ENCODE measurements around the gene ERCC6. TPM values are rescaled to one million over a fixed set of nuclear protein-coding genes. Genes with fewer than 3 reads are reported as not detected.

Gene ERCC6
- 39.3 and 57.1 TPM in 2 replicates for total RNA-seq

DNA sequence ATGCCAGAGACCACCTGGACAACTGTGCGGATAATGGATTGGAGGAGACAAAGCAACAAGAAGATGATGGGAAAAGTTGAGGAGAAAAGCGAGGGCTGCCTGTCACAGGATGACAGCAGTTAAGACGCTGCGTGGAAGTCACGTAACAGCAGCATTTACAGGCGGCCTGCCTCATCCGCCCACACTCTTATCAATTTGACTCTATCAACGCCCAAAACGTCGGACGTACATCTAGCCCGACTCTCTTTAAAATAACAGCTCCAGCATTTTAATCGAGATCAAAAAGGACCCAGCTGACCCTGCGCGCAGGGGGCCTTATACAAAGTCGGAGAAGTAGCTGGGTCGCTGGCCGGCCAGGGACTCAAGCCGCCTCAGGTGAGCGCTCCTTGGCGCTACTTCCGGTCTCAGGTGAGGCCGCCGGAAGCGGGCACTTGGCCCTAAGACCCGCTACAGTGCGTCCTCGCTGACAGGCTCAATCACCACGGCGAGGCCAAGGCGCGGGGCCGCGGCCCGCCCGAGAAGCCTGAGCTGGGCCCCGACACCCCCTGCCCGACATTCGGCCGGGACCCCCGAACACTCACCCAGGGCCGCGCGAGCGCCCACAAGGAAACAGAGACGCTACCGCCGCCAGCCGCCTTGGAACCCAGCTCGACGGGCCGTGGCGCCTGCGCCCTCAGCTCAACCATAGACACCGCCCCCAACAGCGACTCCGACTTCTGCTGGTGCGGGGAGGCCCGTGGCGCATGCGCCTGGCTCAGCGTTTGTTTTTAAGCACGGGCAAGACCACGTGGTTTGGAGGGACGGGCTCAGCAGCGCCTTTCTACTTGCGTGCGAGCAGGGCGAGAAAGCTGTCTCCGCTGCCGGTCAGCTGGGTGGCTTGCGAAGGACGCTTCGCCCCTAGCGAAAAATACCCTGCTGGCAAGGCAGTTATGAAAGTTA is at the start of gene ERCC6:
ERCC6 (minus strand) TSS at position 741 of the 939 bp plus-strand sequence.
- DNase-seq (ENCODE audit: low read depth, low spot score), result peak; percentile 97

DNA sequence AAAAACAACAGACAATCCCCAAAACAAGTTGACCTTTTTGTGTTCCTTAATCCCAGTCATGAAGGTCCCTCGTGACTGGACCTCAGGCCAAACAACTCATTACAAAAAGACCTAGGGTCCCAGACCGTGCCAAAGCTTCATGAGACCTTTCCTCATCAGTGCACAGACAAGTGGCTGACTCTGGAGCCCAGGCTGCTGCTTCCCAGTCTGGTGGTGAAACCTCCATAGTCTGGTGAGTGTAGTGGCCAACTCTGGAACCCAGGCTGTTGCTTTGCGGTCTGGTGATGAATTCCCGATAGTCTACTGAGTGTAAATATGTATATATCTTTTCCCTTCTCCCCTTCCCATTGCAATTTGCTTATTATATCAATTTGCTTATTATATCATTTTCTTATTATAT is 49.1 kb upstream of the ERCC6 start:
- DNase-seq (ENCODE audit: low read depth, low spot score), result no peak

DNA sequence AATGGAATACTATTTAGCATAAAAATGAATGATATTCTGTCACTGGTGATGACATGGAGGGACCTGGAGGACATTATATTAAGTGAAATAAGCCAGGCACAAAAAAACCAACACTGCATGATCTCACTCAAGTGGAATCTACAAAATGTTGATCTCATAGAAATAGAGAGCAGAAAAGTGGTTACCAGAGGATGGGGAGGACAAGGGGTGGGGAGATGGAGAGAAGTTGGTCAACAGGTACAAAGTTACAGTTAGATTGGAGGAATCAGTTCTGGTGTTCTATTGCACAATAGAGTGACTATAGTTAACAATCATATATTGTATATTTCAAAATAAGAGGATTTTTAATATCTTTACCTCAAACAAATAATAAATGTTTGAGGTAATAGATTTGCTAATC is 46.5 kb upstream of the ERCC6 start:
- DNase-seq (ENCODE audit: low read depth, low spot score), result no peak

DNA sequence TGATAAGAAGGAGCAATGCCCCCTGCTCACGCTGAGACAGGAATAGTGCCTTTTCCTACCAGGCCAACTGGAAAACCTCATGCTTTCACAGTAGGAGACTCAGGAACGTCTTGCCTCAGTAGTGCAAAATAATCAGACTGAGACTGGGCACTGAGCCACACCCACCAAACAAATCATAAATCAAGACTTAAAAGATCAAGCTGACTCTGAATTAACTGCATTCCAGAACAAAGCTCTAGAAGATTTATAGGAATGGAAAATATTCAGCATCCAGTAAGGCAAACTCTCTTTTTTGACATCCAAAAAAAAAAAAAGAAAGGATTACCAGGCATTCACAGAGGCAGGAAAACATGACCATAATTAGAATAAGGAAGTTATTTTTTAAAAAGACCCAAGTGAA is 40.7 kb upstream of the ERCC6 start:
- no peak for DNase-seq (ENCODE audit: low read depth, low spot score)

DNA sequence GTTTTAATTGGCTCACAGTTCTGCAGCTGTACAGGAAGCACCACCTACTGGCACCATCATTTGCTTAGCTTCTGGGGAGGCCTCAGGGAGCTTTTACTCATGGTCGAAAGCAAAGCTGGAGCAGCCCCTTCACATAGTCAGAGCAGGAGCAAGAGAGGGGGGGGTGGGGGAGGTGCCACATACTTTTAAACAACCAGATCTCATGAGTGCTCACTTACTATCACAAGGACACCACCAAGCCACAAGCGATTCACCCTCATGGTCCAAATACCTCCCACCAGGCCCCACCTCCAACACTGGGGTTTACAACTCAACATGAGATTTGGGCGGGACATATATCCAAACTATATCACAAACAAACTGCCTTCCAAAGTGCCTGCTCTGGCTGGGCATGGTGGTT is 39.5 kb upstream of the ERCC6 start:
- DNase-seq (ENCODE audit: low read depth, low spot score), result no peak

DNA sequence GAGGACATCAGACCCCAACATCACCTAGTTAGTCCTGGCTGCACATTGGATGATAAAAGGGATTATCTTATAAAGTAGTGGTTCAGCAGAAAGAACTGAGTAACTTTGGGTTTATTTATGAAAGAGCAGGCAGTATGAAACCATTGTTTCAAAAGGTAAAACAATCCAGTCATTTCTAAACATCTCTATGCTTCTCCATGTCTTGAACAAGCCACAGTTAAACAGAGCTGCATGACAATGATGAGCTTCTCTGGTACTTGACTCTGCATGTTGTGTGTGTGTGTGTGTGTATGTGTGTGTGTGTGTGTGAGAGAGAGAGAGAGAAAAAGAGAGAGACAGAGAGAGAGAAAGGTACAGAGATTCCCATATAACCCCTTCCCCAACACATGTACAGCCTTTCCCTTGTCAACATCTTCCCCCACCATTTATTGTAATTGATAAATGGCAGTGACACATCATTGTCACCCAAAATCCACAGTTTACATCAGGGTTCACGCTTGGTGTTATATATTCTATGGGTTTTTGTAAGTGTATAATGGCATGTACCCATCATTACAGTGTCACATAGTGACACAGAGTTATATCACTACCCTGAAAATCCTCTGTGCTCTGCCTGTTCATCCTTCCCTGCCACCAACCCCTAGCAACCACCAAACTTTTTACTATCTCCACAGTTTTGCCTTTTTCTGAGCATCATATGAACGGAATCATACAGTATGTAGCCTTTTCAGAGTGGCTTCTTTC is 38.4 kb upstream of the ERCC6 start:
- no peak for DNase-seq (ENCODE audit: low read depth, low spot score)

DNA sequence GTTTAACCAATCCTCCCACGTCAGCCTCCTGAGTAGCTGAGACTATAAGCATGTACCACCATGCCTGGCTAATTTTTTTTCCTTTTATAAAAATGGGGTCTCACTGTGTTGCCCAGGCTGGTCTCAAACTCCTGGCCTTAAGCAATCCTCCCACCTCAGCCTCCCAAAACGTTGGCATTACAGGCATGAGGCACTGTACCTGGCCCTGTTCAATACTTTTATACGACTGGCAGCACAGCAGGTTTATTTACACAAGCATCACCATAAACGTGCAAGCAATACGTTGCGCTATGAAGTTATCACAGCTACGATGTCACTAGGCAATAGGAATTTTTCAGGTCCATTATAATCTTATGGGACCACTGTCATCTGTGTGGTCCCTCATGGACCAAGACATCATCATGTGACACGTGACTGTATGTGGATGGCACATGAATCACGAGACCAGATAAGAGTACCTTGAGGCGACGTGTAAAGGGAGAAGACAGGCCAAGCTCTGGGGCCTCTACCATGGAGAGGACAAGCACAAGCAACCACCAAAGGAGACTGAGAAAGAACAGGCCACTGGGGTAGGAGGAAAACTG is 36.7 kb upstream of the ERCC6 start:
- DNase-seq (ENCODE audit: low read depth, low spot score), result no peak

DNA sequence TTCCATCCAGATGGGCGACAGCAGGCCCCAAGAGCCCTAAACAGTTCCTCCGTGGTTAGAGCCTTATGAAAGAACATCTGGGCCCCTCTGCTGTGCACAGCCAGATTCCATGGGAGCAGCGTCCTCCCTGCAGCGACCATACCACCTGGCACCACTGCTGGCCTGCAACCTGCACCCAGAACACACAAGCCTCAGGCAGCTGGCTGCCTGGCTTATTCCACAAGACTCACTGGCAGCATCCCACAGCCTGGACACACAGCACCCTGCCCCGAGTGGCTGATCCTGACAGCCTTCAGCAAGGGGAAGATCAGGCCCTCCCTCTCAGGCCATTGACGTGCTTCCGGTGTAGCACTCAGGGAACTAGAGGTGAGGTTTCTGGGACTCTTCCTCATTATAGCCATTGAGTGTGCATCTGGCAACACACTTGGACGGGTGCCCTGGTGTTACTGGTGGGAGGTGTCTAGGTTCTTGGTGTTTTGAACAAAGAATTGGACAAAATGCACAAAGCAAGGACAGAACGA is 33.7 kb upstream of the ERCC6 start:
- no peak for DNase-seq (ENCODE audit: low read depth, low spot score)

DNA sequence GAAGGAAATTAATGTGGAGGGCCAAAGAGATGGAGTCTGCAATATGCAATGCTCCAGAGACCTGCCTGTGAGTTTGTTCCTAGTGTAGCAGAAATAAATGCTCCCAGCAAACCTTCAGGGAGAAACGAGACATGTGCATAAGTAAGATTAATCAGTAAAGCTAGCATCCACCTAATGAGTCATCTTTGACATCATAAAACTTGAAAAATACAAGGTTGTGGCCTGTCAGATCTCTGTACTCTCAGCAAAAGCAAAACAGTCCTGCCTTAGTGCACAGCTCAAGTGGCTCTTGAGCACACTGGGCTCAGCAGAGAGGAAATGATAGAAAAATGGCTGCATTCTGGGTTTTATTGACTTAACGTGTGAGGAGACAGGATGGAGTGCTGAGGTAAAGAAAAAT is 32.5 kb upstream of the ERCC6 start:
- no peak for DNase-seq (ENCODE audit: low read depth, low spot score)

DNA sequence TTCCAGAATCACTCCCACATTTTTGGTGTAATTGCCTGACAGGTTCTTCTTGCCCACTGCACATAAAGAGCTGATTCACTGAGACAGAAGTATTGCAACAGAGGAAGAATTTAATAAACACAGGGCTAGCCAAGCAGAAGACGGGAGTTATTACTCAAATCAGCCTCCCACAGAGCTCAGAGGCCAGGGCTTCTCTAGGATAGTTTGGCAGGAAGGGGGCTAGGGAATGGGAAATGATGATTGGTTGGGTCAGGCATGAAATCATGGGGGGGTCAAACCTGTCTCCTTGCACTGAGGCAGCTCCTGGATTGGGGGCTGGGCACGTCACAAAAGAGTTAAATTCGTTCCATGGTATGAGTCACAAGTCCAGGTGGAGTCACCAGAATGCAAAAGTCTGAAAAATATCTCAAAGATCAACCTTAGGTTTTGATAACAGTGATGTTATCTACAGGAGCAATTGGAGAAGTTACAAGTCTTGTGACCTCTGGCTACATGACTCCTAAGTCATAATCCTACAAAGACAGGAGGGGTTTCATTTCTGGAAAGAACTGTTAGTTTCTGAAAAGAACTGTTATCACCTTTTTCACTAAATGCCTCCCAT is 30.2 kb upstream of the ERCC6 start:
- no peak for DNase-seq (ENCODE audit: low read depth, low spot score)

DNA sequence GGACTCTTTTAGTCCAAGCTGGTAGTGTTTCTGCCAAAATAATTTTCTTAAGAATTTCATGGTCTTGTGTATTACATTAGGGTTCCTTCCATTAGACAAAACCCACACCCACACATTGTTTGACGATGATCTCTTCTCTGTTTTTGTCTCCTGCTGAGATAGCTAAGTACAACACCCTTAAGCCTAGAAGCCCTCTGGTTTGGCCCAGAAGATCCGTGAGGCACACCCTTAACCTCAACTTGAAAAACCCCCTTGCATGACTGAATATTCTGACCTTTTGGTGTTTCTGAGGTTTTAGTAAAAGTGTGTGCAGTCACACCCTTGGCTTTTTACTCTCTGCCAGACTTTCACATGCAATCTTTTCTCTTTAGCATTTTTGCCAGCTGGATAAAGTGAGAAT is 29.3 kb upstream of the ERCC6 start:
- no peak for DNase-seq (ENCODE audit: low read depth, low spot score)

DNA sequence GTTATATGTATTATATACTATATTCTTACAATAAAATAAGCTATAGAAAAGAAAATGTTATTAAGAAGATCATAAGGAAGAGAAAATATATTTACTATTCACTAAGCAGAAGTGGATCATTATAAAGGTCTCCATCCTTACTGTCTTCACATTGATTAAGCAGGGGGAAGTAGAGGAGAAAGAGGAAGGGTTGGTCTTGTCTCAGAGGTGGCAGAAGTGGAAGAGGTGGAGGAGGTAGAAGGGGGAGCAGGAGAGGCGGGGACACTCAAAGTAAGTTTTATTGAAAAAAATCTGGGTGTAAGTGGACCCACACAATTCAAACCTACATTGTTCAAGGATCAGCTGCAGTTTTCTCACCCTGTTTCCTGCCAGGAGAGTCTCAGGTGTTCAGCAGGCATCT is 28.9 kb upstream of the ERCC6 start:
- DNase-seq (ENCODE audit: low read depth, low spot score), result no peak

DNA sequence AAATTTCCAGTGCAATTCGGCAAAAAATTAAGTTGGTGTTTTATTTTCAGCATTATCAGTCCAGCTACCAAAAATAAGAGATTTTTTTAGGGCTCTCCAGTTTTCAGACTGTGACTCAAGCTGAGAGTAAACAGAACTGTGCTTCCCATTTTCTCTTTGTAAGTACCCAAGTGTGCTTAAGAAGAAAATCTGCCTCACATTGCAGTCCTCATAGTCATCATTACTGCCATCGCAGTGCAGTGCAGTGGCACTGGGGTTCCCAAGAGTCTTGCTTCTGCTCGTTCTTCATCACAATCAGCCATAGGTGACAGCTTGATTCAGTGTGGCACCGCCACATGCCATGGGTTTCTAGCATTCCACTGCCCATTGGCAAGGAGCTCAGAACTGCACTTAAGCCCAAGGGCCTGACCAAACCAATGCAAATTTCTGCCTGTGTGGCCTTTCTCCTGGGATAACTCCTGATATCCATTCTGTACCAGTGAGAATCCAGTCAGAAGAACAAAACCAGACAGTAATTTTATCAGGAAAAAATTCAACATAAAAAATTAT is 25.6 kb upstream of the ERCC6 start:
- no peak for DNase-seq (ENCODE audit: low read depth, low spot score)

DNA sequence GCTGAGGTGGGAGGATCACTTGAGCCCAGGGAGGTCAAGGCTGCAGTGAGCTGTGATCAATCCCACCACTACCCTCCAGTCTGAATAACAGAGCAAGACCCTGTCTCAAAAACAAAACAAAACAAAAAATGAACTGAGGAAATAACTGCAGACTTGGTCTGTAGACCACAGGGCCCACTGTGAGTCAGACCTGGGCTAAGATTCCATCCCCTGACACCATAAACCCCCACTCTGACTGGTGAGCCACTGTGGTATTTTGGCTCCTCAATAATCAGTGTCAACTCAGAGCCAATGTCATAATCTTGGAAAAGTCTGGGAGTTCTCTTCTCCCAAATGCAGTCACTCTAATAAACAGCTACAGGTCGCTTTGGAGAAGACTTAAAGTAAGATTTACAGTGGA is 24.0 kb upstream of the ERCC6 start:
- DNase-seq (ENCODE audit: low read depth, low spot score), result no peak

DNA sequence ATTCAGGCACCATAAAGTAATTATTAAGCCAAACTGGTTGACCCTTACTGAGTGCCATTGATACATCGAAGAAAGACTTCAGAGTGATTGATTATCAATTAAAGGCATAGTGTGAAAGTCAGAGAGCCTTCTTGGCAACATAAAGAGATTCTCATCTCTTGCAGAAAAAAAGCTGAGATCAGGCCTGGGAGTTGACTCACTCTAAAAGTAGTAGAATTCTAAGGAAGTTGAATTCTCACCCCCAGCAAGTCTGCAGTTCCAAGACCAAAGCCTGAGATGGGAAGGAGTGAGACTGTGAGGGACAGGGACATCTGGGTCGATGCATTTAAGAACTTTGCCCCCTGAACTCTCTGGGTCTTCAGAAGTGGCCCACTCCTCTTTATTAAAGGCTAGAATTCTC is 21.6 kb upstream of the ERCC6 start:
- DNase-seq (ENCODE audit: low read depth, low spot score), result no peak

DNA sequence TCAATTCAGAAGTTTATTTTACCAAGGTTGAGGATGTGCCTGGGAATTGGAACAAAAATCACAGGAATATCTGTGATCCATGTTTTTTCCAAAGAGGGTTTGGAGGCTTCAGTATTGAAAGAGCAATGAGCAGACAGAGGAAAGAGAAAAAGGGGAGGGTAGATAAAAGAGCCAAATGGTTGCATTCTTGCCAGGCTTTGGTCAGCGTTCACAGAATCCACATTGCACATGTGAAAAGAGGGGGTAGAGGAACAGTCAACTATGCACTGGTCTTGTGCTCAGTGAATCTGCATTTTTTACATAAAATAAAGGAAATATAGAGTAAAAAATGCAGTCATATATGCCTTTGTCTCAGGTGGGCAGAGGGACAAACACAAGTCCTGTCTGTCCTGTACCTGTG is 20.6 kb upstream of the ERCC6 start:
- DNase-seq (ENCODE audit: low read depth, low spot score), result no peak

DNA sequence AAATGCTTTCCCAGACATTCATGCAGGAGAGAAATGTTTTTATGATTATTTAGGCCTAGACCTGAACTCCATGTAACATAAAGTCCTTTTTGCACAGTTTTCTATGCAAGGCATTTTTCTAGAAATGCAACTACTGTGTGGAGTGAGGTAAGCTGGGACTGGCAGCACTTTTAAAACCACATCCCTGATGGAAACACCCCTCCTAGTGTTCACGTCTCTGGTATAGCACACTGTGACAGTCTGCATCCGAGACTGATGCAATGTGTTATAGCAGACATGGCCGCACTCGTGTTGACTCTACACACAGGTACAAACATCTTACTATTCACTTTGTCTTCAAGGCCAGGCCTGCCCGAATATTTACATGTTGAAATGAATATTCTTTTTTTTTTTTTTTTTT is 19.3 kb upstream of the ERCC6 start:
- no peak for DNase-seq (ENCODE audit: low read depth, low spot score)

DNA sequence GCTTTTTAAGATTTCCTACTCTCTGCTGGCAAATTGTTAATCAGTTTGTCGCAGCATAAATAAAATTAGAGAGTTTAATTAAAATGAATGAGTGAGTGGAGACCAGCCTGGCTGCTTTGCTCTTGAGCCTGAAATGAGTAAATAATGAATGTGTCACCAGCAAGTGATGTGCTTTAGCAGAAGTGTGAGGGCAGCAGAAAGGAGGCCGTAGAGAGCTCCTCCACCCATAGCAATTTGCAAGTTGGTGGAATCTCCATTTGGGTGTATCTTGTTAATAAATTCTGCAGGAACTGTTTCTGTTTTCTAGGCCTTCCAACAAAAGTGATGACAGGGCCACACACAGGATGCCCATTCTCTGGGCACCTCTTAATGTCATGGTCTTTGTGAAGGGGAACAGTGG is 18.8 kb upstream of the ERCC6 start:
- DNase-seq (ENCODE audit: low read depth, low spot score), result no peak

DNA sequence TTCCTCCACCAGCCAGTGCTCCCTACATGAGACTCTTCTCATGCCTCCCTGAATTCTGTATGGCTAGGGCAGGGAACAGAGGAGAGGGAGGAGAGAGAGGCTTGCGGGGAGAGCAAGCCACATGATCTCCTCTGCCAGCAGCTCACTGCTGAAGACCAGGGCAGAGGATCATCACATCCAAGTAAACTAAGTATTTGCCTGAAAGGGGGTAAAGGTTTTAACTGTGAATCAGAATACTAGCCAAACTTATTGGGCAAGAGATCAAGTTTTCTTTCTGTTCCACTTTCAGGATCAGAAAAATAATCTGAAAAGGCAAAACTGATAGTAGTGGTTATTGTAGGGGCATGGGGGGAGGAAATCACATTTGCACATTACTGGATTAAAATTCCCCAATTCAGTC is 17.8 kb upstream of the ERCC6 start:
- DNase-seq (ENCODE audit: low read depth, low spot score), result no peak

DNA sequence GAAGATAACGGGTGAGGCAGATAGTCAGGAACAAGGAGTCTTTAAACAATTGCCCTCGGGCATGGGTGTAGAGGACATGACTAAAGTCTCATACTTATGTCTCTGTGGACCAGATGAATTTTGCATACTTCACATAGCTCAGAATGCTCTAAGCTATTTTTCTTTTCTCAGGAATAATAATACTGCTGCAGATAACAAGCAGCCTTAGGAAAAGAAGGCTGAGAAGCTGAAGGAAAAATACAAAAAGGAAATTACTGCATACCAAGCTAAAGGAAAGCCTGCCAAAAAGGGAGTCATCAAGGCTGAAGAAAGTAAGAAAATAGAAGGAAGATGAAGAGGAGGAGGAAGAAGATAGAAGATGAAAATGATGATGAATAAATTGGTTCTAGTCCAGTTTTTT is 13.4 kb upstream of the ERCC6 start:
- DNase-seq (ENCODE audit: low read depth, low spot score), result peak; percentile 88

DNA sequence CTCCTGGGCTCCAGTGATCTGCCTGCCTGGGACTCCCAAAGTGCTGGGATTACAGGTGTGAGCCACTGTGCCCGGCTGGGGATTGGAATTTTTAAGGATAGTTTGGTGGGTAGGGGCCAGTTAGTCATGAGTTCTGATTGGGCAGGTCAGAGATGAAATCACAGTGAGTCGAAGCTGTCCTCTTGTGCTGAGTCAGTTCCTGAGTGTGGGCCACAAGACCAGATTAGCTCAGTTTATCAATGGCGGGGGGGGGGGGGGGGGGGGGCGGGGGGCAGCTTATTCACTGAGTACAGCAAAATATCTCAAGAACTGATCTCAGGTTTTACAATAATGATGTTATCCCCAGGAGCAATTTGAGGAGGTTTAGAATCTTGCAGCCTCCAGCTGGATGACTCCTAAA is 11.6 kb upstream of the ERCC6 start:
- DNase-seq (ENCODE audit: low read depth, low spot score), result peak; percentile 57
